Measurements from ENCODE around the gene WNT2B.

The WNT2B gene

GRCh38 chr1:112515311-112516009 lies 6.7 kb downstream of the WNT2B start:
- no peak overlapping the region for H3K4me3 ChIP-seq (ENCODE audit: low read depth, low read length)
- DNase-seq (ENCODE audit: low read depth), result no peak
- TF ChIP-seq CTCF (IDR thresholded peaks at IDR 0.05; ENCODE audit: control insufficient read depth, extremely low read depth, insufficient read depth), result no peak

GRCh38 chr1:112516141-112516540 lies 7.4 kb downstream of the WNT2B start:
- no peak for DNase-seq (ENCODE audit: low read depth)
- no peak for TF ChIP-seq CTCF (IDR thresholded peaks at IDR 0.05; ENCODE audit: control insufficient read depth, extremely low read depth, insufficient read depth)

GRCh38 chr1:112517231-112517630 lies 8.5 kb downstream of the WNT2B start:
- H3K4me3 ChIP-seq (ENCODE audit: low read depth, low read length), result no peak overlapping the region
- no peak for DNase-seq (ENCODE audit: low read depth)
- no peak for TF ChIP-seq CTCF (IDR thresholded peaks at IDR 0.05; ENCODE audit: control insufficient read depth, extremely low read depth, insufficient read depth)

More at GRCh38 chr1:112516141-112516540, 7.4 kb downstream of the WNT2B start:
- no peak overlapping the region for H3K4me3 ChIP-seq (ENCODE audit: low read depth, low read length)

GRCh38 chr1:112517646-112518045 lies 8.9 kb downstream of the WNT2B start:
- no peak for TF ChIP-seq CTCF (IDR thresholded peaks at IDR 0.05; ENCODE audit: control insufficient read depth, extremely low read depth, insufficient read depth)
- no peak overlapping the region for H3K4me3 ChIP-seq (ENCODE audit: low read depth, low read length)
- no peak for DNase-seq (ENCODE audit: low read depth)

GRCh38 chr1:112518186-112518585 lies 9.4 kb downstream of the WNT2B start:
- DNase-seq (ENCODE audit: low read depth), result no peak
- no peak overlapping the region for H3K4me3 ChIP-seq (ENCODE audit: low read depth, low read length)
- no peak for TF ChIP-seq CTCF (IDR thresholded peaks at IDR 0.05; ENCODE audit: control insufficient read depth, extremely low read depth, insufficient read depth)

- TF ChIP-seq CTCF (IDR thresholded peaks at IDR 0.05; ENCODE audit: control insufficient read depth, extremely low read depth, insufficient read depth), result no peak
- no peak for DNase-seq (ENCODE audit: low read depth)
- no peak overlapping the region for H3K4me3 ChIP-seq (ENCODE audit: low read depth, low read length)
Observed at GRCh38 chr1:112520166-112520565, 11.4 kb downstream of the WNT2B start.

GRCh38 chr1:112522621-112523020 lies 13.9 kb downstream of the WNT2B start:
- no peak overlapping the region for H3K4me3 ChIP-seq (ENCODE audit: low read depth, low read length)
- no peak for TF ChIP-seq CTCF (IDR thresholded peaks at IDR 0.05; ENCODE audit: control insufficient read depth, extremely low read depth, insufficient read depth)
- no peak for DNase-seq (ENCODE audit: low read depth)
